DOHH2 (cell line): Measurements from ENCODE around the gene EXOSC3.

Source experiments
- H3F3A ChIP-seq: fragments of 200-600 bp; sonication (generic), shearing (Covaris generic); 2 replicates; pipeline ENCODE4 v1.6.0; 2016; ENCODE audit warnings: antibody characterized with exemption, mild to moderate bottlenecking; ENCODE audit not compliant: control insufficient read depth, insufficient read depth
- H3K27ac ChIP-seq: fragments of 200-600 bp; sonication (generic); 2 replicates; pipeline ENCODE4 v1.5.1; 2014; ENCODE audit warnings: low read depth, mild to moderate bottlenecking, low read length, moderate library complexity
- H3K27me3 ChIP-seq: fragments of 200-600 bp; sonication (generic); 2 replicates; pipeline ENCODE4 v1.6.1; 2014; ENCODE audit warnings: mild to moderate bottlenecking, low read length, mixed read lengths; ENCODE audit not compliant: control insufficient read depth
- H3K36me3 ChIP-seq: fragments of 200-600 bp; sonication (generic); 2 replicates; pipeline ENCODE4 v1.6.1; 2014; ENCODE audit warnings: mild to moderate bottlenecking, low read length, moderate library complexity, mixed read lengths; ENCODE audit not compliant: control insufficient read depth
- H3K4me1 ChIP-seq: fragments of 200-600 bp; sonication (generic); 2 replicates; pipeline ENCODE4 v1.6.1; 2014; ENCODE audit warnings: mild to moderate bottlenecking, low read length, mixed read lengths; ENCODE audit not compliant: control insufficient read depth
- H3K4me2 ChIP-seq: fragments of 200-600 bp; sonication (generic); 2 replicates; pipeline ENCODE4 v1.6.0; 2014; ENCODE audit warnings: mild to moderate bottlenecking, low read length, moderate library complexity
- H3K4me3 ChIP-seq: fragments of 200-600 bp; sonication (generic); 2 replicates; pipeline ENCODE4 v1.5.1; 2014; ENCODE audit warnings: mild to moderate bottlenecking, low read length, mixed read lengths
- H3K79me2 ChIP-seq: fragments of 200-600 bp; sonication (generic); 2 replicates; pipeline ENCODE4 v1.6.1; 2014; ENCODE audit warnings: mild to moderate bottlenecking, low read length, mixed read lengths; ENCODE audit not compliant: control insufficient read depth
- H3K9me2 ChIP-seq: fragments of 200-600 bp; sonication (generic); replicated peaks from 2 replicates; pipeline ENCODE4 v1.6.1; 2014; ENCODE audit warnings: mild to moderate bottlenecking, low read length, mixed read lengths; ENCODE audit not compliant: control insufficient read depth
- H3K9me3 ChIP-seq: fragments of 200-600 bp; sonication (generic); 2 replicates; pipeline ENCODE4 v1.6.1; 2014; ENCODE audit warnings: antibody characterized with exemption, low read length, mixed read lengths; ENCODE audit not compliant: control insufficient read depth, insufficient read depth
- H4K20me1 ChIP-seq: fragments of 200-600 bp; sonication (generic); 2 replicates; pipeline ENCODE4 v1.6.0; 2014; ENCODE audit warnings: low read depth, mild to moderate bottlenecking, antibody characterized with exemption, low read length, moderate library complexity; ENCODE audit not compliant: control insufficient read depth, insufficient read depth
- EZH2phosphoT487 ChIP-seq: fragments of 200-600 bp; sonication (generic); IDR thresholded peaks from 2 replicates; pipeline ENCODE4 v1.6.1; 2017; ENCODE audit warnings: borderline replicate concordance, mild to moderate bottlenecking, antibody characterized with exemption, low read length, moderate library complexity, mixed read lengths
- TF ChIP-seq, protein P1 (sequence below): fragments of 200-600 bp; sonication (generic); IDR thresholded peaks from one replicate; pipeline ENCODE4 v1.5.1; 2014; ENCODE audit warnings: antibody characterized with exemption, mild to moderate bottlenecking, low read depth, low read length; ENCODE audit not compliant: poor library complexity, severe bottlenecking

The EXOSC3 gene

GRCh38 chr9:37730839-37731238 is 54.0 kb downstream of the EXOSC3 start:
- Histone ChIP-seq H3K4me3 (no peak overlapping the region), H3F3A (no peaks in the 10 kb centered on the region), H3K27ac (no peak overlapping the region), H3K4me1 (no peaks in the 10 kb centered on the region), H3K4me2 (no peak overlapping the region), H3K79me2 (no peaks in the 10 kb centered on the region), H3K36me3 (no peaks in the 10 kb centered on the region), H3K9me2 (no peaks in the 10 kb centered on the region), H3K9me3 (no peaks in the 10 kb centered on the region), H3K27me3 (peaks cover 22% of the 10 kb centered on the region), H4K20me1 (no peaks in the 10 kb centered on the region)
- no peak for TF ChIP-seq EZH2phosphoT487
- TF ChIP-seq, protein P1, sequence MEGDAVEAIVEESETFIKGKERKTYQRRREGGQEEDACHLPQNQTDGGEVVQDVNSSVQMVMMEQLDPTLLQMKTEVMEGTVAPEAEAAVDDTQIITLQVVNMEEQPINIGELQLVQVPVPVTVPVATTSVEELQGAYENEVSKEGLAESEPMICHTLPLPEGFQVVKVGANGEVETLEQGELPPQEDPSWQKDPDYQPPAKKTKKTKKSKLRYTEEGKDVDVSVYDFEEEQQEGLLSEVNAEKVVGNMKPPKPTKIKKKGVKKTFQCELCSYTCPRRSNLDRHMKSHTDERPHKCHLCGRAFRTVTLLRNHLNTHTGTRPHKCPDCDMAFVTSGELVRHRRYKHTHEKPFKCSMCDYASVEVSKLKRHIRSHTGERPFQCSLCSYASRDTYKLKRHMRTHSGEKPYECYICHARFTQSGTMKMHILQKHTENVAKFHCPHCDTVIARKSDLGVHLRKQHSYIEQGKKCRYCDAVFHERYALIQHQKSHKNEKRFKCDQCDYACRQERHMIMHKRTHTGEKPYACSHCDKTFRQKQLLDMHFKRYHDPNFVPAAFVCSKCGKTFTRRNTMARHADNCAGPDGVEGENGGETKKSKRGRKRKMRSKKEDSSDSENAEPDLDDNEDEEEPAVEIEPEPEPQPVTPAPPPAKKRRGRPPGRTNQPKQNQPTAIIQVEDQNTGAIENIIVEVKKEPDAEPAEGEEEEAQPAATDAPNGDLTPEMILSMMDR, result no peak

GRCh38 chr9:37730256-37730655 is 54.6 kb downstream of the EXOSC3 start:
- Histone ChIP-seq H3K27me3 (peaks cover 20% of the 10 kb centered on the region), H3F3A (no peaks in the 10 kb centered on the region), H3K4me1 (no peaks in the 10 kb centered on the region), H3K9me2 (no peaks in the 10 kb centered on the region), H3K4me3 (no peak overlapping the region), H3K27ac (no peak overlapping the region), H3K36me3 (no peaks in the 10 kb centered on the region), H3K79me2 (no peaks in the 10 kb centered on the region), H3K9me3 (no peaks in the 10 kb centered on the region), H3K4me2 (no peak overlapping the region), H4K20me1 (no peaks in the 10 kb centered on the region)
- no peak for TF ChIP-seq EZH2phosphoT487
- TF ChIP-seq, protein P1, result no peak
